Testis (tissue), 2 donors: ENCODE measurements around the gene HAPSTR1.

ENCODE experiments used
- POLR2A ChIP-seq: fragments of 450-650 bp; IDR thresholded peaks from one replicate; pipeline ENCODE4 v1.6.1; 2017; ENCODE audit warnings: antibody characterized with exemption, mild to moderate bottlenecking, moderate library complexity
- TF ChIP-seq, protein P1 (sequence below), 3 experiments: fragments of 450-650 bp in 2 of 3; fragments of 200-600 bp in 1 of 3; sonication (generic) in 1 of 3; IDR thresholded peaks; one replicate each; pipeline ENCODE4 v1.5.1; 2016 to 2019; ENCODE audit warnings: antibody characterized with exemption in 3 of 3, mild to moderate bottlenecking in 2 of 3, moderate library complexity in 1 of 3

GRCh38 chr16:9123871-9124270, 32.4 kb downstream of the HAPSTR1 start:
- TF ChIP-seq, protein P1, sequence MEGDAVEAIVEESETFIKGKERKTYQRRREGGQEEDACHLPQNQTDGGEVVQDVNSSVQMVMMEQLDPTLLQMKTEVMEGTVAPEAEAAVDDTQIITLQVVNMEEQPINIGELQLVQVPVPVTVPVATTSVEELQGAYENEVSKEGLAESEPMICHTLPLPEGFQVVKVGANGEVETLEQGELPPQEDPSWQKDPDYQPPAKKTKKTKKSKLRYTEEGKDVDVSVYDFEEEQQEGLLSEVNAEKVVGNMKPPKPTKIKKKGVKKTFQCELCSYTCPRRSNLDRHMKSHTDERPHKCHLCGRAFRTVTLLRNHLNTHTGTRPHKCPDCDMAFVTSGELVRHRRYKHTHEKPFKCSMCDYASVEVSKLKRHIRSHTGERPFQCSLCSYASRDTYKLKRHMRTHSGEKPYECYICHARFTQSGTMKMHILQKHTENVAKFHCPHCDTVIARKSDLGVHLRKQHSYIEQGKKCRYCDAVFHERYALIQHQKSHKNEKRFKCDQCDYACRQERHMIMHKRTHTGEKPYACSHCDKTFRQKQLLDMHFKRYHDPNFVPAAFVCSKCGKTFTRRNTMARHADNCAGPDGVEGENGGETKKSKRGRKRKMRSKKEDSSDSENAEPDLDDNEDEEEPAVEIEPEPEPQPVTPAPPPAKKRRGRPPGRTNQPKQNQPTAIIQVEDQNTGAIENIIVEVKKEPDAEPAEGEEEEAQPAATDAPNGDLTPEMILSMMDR (IDR thresholded peaks at IDR 0.05), result no peak
- no peak for TF ChIP-seq POLR2A
